ENCODE results near the gene KCTD13.
"Not testable (repeated sequence)": the region's sequence is repeated elsewhere in the genome, so short reads cannot be mapped to it uniquely, and the experiment has no call there.

Gene KCTD13

GRCh38 chr16:29906520-29907244, 19.3 kb downstream of the KCTD13 start:
- DNase-seq (ENCODE audit: low read depth, low spot score) = no peak

- DNase-seq (ENCODE audit: low read depth, low spot score) = no peak
These were observed 20.4 kb downstream of the KCTD13 start for GRCh38 chr16:29905668-29906067.

GRCh38 chr16:29904947-29905346, 21.1 kb downstream of the KCTD13 start:
- DNase-seq (ENCODE audit: low read depth, low spot score) = no peak

GRCh38 chr16:29903590-29903989, 22.4 kb downstream of the KCTD13 start:
- no peak for DNase-seq (ENCODE audit: low read depth, low spot score)

- DNase-seq (ENCODE audit: low read depth, low spot score) = no peak
These were observed 24.4 kb downstream of the KCTD13 start for GRCh38 chr16:29901607-29901945.

GRCh38 chr16:29900888-29901606, 25.0 kb downstream of the KCTD13 start:
- DNase-seq (ENCODE audit: low read depth, low spot score) = no peak

- DNase-seq (ENCODE audit: low read depth, low spot score) = peak; percentile 39
These were observed 25.7 kb downstream of the KCTD13 start, which contains the start of gene ASPHD1 for GRCh38 chr16:29900102-29900887. ASPHD1 (plus strand) TSS chr16:29900488; CDS start chr16:29900972, 484 bp downstream.

GRCh38 chr16:29899516-29900101, 26.4 kb downstream of the KCTD13 start, which contains the start of gene SEZ6L2:
SEZ6L2 (minus strand) TSS chr16:29899550; CDS start chr16:29899019, 531 bp downstream.
- no peak for DNase-seq (ENCODE audit: low read depth, low spot score)

- no peak for DNase-seq (ENCODE audit: low read depth, low spot score)
These were observed 27.1 kb downstream of the KCTD13 start for GRCh38 chr16:29898804-29899515.

- DNase-seq (ENCODE audit: low read depth, low spot score) = no peak
These were observed 27.8 kb downstream of the KCTD13 start for GRCh38 chr16:29898135-29898803.

- no peak for DNase-seq (ENCODE audit: low read depth, low spot score)
These were observed 28.7 kb downstream of the KCTD13 start for GRCh38 chr16:29897333-29897732.

- no peak for DNase-seq (ENCODE audit: low read depth, low spot score)
These were observed 29.2 kb downstream of the KCTD13 start for GRCh38 chr16:29896841-29897240.

GRCh38 chr16:29894352-29894751, 31.7 kb downstream of the KCTD13 start:
- DNase-seq (ENCODE audit: low read depth, low spot score) = no peak

- DNase-seq (ENCODE audit: low read depth, low spot score) = no peak
These were observed 32.5 kb downstream of the KCTD13 start for GRCh38 chr16:29893553-29893952.

- DNase-seq (ENCODE audit: low read depth, low spot score) = no peak
These were observed 33.6 kb downstream of the KCTD13 start for GRCh38 chr16:29892458-29892813.

GRCh38 chr16:29891525-29892457, 34.2 kb downstream of the KCTD13 start:
- no peak for DNase-seq (ENCODE audit: low read depth, low spot score)

GRCh38 chr16:29889372-29889771, 36.7 kb downstream of the KCTD13 start:
- not testable (repeated sequence) for DNase-seq (ENCODE audit: low read depth, low spot score)

GRCh38 chr16:29883987-29884386, 42.0 kb downstream of the KCTD13 start:
- DNase-seq (ENCODE audit: low read depth, low spot score) = no peak

GRCh38 chr16:29881050-29881449, 45.0 kb downstream of the KCTD13 start:
- no peak for DNase-seq (ENCODE audit: low read depth, low spot score)

GRCh38 chr16:29878172-29878571, 47.9 kb downstream of the KCTD13 start:
- DNase-seq (ENCODE audit: low read depth, low spot score) = no peak

Measured in activated naive CD8-positive, alpha-beta T cell treated with anti-CD3 and anti-CD28 coated beads, Interleukin-2, amount 50 U/mL, for 16 hours (primary cell).